Measurements from ENCODE around the gene ABCC5.

The ABCC5 gene

GRCh38 chr3:184016811-184017671 lies 643 bp downstream of the ABCC5 start:
- in situ Hi-C loops (cut with HindIII; ENCODE audit: low sequenced_read_pairs), result no loop called here

- in situ Hi-C loops (cut with HindIII; ENCODE audit: low sequenced_read_pairs), result no loop called here
Measured at GRCh38 chr3:184016169-184016570, 1.5 kb downstream of the ABCC5 start.

- in situ Hi-C loops (cut with HindIII; ENCODE audit: low sequenced_read_pairs), result no loop called here
Measured at GRCh38 chr3:184015381-184016019, 2.2 kb downstream of the ABCC5 start.

GRCh38 chr3:184011937-184012889 lies 5.5 kb downstream of the ABCC5 start:
- in situ Hi-C loops (cut with HindIII; ENCODE audit: low sequenced_read_pairs), result loop anchor here (5.0 kb wide), 1 partner anchor 90 kb away; no protein-coding TSS in a partner anchor

- in situ Hi-C loops (cut with HindIII; ENCODE audit: low sequenced_read_pairs), result loop anchor here (5.0 kb wide), 1 partner anchor 89 kb away; no protein-coding TSS in a partner anchor
Measured at GRCh38 chr3:184011230-184011876, 6.3 kb downstream of the ABCC5 start.

GRCh38 chr3:184008161-184008560 lies 9.5 kb downstream of the ABCC5 start:
- in situ Hi-C loops (cut with HindIII; ENCODE audit: low sequenced_read_pairs), result loop anchor here (5.0 kb wide), 1 partner anchor 46 kb away; no protein-coding TSS in a partner anchor

- in situ Hi-C loops (cut with HindIII; ENCODE audit: low sequenced_read_pairs), result loop anchor here (5.0 kb wide), 1 partner anchor 45 kb away; no protein-coding TSS in a partner anchor
Measured at GRCh38 chr3:184007143-184007813, 10.4 kb downstream of the ABCC5 start.

- in situ Hi-C loops (cut with HindIII; ENCODE audit: low sequenced_read_pairs), result loop anchor here (5.0 kb wide), 1 partner anchor 44 kb away; no protein-coding TSS in a partner anchor
Measured at GRCh38 chr3:184005941-184006507, 11.7 kb downstream of the ABCC5 start.

- in situ Hi-C loops (cut with HindIII; ENCODE audit: low sequenced_read_pairs), result no loop called here
Measured at GRCh38 chr3:184004476-184004875, 13.2 kb downstream of the ABCC5 start.

GRCh38 chr3:184003187-184003967 lies 14.3 kb downstream of the ABCC5 start:
- in situ Hi-C loops (cut with HindIII; ENCODE audit: low sequenced_read_pairs), result no loop called here

GRCh38 chr3:184002469-184002868 lies 15.2 kb downstream of the ABCC5 start:
- in situ Hi-C loops (cut with HindIII; ENCODE audit: low sequenced_read_pairs), result no loop called here

GRCh38 chr3:184001761-184002160 lies 15.9 kb downstream of the ABCC5 start:
- in situ Hi-C loops (cut with HindIII; ENCODE audit: low sequenced_read_pairs), result no loop called here

GRCh38 chr3:183991403-183991802 lies 26.3 kb downstream of the ABCC5 start:
- in situ Hi-C loops (cut with HindIII; ENCODE audit: low sequenced_read_pairs), result no loop called here

- in situ Hi-C loops (cut with HindIII; ENCODE audit: low sequenced_read_pairs), result no loop called here
Measured at GRCh38 chr3:183988216-183988790, 29.4 kb downstream of the ABCC5 start.

- in situ Hi-C loops (cut with HindIII; ENCODE audit: low sequenced_read_pairs), result no loop called here
Measured at GRCh38 chr3:183987000-183987600, 30.6 kb downstream of the ABCC5 start.

- in situ Hi-C loops (cut with HindIII; ENCODE audit: low sequenced_read_pairs), result no loop called here
Measured at GRCh38 chr3:183984749-183985729, 32.6 kb downstream of the ABCC5 start.
